ENCODE measurements around the gene TGM1.

TGM1 gene

DNA sequence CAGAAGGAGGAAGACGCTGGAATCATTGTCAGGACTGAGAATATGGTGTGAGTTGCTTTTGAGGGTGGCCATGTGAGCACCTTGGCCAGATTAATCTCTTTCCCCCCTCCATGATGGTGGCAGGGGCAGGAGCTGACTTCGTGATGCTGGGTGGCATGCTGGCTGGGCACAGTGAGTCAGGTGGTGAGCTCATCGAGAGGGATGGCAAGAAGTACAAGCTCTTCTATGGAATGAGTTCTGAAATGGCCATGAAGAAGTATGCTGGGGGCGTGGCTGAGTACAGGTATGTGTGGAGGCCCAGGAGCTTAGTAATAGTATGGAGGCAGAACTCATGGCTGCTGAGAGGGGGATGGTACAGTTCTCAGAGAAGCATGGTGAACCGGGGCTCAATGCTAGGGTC is 24.9 kb downstream of the TGM1 start:
- no peak overlapping the region for H3K4me3 ChIP-seq (ENCODE audit: control insufficient read depth, low read depth, low read length)
- TF ChIP-seq, protein P1, sequence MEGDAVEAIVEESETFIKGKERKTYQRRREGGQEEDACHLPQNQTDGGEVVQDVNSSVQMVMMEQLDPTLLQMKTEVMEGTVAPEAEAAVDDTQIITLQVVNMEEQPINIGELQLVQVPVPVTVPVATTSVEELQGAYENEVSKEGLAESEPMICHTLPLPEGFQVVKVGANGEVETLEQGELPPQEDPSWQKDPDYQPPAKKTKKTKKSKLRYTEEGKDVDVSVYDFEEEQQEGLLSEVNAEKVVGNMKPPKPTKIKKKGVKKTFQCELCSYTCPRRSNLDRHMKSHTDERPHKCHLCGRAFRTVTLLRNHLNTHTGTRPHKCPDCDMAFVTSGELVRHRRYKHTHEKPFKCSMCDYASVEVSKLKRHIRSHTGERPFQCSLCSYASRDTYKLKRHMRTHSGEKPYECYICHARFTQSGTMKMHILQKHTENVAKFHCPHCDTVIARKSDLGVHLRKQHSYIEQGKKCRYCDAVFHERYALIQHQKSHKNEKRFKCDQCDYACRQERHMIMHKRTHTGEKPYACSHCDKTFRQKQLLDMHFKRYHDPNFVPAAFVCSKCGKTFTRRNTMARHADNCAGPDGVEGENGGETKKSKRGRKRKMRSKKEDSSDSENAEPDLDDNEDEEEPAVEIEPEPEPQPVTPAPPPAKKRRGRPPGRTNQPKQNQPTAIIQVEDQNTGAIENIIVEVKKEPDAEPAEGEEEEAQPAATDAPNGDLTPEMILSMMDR (conservative IDR thresholded peaks at IDR 0.05; ENCODE audit: control insufficient read depth, insufficient read depth, low read depth, low read length), result no peak
- DNase-seq (ENCODE audit: low read depth), result no peak

DNA sequence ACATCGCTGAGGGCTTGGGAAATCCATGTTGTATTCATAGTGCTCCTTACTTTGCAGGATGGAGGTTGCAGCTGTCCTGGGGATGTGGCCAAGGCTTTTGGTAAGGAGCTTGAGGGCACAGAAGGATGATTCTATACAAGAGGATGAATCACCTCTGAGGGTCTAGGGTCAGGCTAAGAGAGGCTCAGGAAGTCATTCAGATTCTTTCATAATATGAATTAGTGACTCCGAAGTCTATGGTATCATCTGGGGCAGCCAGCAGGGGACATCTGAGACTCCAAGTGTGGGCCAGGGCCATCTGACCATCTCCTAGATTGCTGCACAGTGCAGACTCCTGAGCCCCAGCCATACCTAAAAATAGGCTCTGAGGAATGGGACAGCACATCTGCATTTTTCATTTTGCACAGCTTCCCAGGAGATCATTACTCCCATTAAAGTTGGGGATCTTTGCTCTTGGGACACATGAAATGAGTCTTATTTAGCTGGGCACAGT is 25.5 kb downstream of the TGM1 start:
- no peak overlapping the region for H3K4me3 ChIP-seq (ENCODE audit: control insufficient read depth, low read depth, low read length)
- TF ChIP-seq, protein P1 (conservative IDR thresholded peaks at IDR 0.05; ENCODE audit: control insufficient read depth, insufficient read depth, low read depth, low read length), result no peak
- DNase-seq (ENCODE audit: low read depth), result peak; percentile 31

- no peak for DNase-seq (ENCODE audit: low read depth)
- H3K4me3 ChIP-seq (ENCODE audit: control insufficient read depth, low read depth, low read length), result no peak overlapping the region
- TF ChIP-seq, protein P1 (conservative IDR thresholded peaks at IDR 0.05; ENCODE audit: control insufficient read depth, insufficient read depth, low read depth, low read length), result no peak
Measured at GRCh38 chr14:24236689-24237462, 26.1 kb downstream of the TGM1 start.

- TF ChIP-seq, protein P1 (conservative IDR thresholded peaks at IDR 0.05; ENCODE audit: control insufficient read depth, insufficient read depth, low read depth, low read length), result no peak
- no peak overlapping the region for H3K4me3 ChIP-seq (ENCODE audit: control insufficient read depth, low read depth, low read length)
- DNase-seq (ENCODE audit: low read depth), result no peak
Measured at GRCh38 chr14:24235804-24236688, 26.9 kb downstream of the TGM1 start.

- TF ChIP-seq, protein P1 (conservative IDR thresholded peaks at IDR 0.05; ENCODE audit: control insufficient read depth, insufficient read depth, low read depth, low read length), result no peak
- DNase-seq (ENCODE audit: low read depth), result no peak
- no peak overlapping the region for H3K4me3 ChIP-seq (ENCODE audit: control insufficient read depth, low read depth, low read length)
Measured at GRCh38 chr14:24234095-24235005, 28.6 kb downstream of the TGM1 start.

- DNase-seq (ENCODE audit: low read depth), result no peak
- TF ChIP-seq, protein P1 (conservative IDR thresholded peaks at IDR 0.05; ENCODE audit: control insufficient read depth, insufficient read depth, low read depth, low read length), result no peak
- peak overlapping the region; percentile 92 for H3K4me3 ChIP-seq (ENCODE audit: control insufficient read depth, low read depth, low read length)
Measured at GRCh38 chr14:24233538-24233866, 29.5 kb downstream of the TGM1 start.

Data from fibroblast of mammary gland (primary cell).